Measurements from ENCODE around the gene C1QTNF4. TPM values are rescaled to one million over a fixed set of nuclear protein-coding genes. Genes with fewer than 3 reads are reported as not detected.
"Not testable (repeated sequence)": the region's sequence is repeated elsewhere in the genome, so short reads cannot be mapped to it uniquely, and the experiment has no call there.

Gene C1QTNF4
- total RNA-seq, 2 experiments from 2014 or later, result 0.14 TPM; not detected in 1

GRCh38 chr11:47551086-47551485 is 43.1 kb downstream of the C1QTNF4 start:
- H3K9me3 Mint-ChIP-seq (ENCODE audit: low read depth), result no peaks in the 10 kb centered on the region
- peak overlapping the region; percentile 96 for H3K4me3 Mint-ChIP-seq
- POLR2A ChIA-PET, result interaction anchor here (0.8 to 1.7 kb wide), 3 partner anchors 11 to 27 kb away, joined by 3 to 6 read pairs (median 4); partner anchors contain the start of gene KBTBD4
- H3K27ac Mint-ChIP-seq, result peak overlapping the region; percentile 94
- CTCF ChIA-PET, result interaction anchor here (0.6 to 7.0 kb wide), 10 partner anchors 8 to 60 kb away, joined by 3 to 47 read pairs (median 6); partner anchors contain the start of genes KBTBD4, NDUFS3 and PTPMT1
- ATAC-seq (no peak), DNase-seq (no peak)
- no peaks in the 10 kb centered on the region for H3K27me3 Mint-ChIP-seq
- intact Hi-C loops (cut with DNase I, micrococcal nuclease), result loop anchor here in 1 of 2 experiments (5.0 kb wide), 1 partner anchor 934 kb away; the partner anchor contains the start of genes ATG13 and HARBI1
- H3K4me1 Mint-ChIP-seq, result peaks cover 48% of the 10 kb centered on the region
- H3K36me3 Mint-ChIP-seq (ENCODE audit: low read depth), result peaks cover 36% of the 10 kb centered on the region

- POLR2A ChIA-PET, result interaction anchor here (0.8 to 1.5 kb wide), 2 partner anchors 10 to 27 kb away, joined by 3 to 4 read pairs; partner anchors contain the start of gene KBTBD4
- peak overlapping the region; percentile 94 for H3K27ac Mint-ChIP-seq
- intact Hi-C loops (cut with DNase I, micrococcal nuclease), result loop anchor here in 1 of 2 experiments (5.0 kb wide), 1 partner anchor 933 kb away; the partner anchor contains the start of genes ATG13 and HARBI1
- CTCF ChIA-PET, result interaction anchor here (1.9 to 7.0 kb wide), 3 partner anchors 10 to 41 kb away, joined by 6 to 47 read pairs (median 17); partner anchors contain the start of gene PTPMT1
- peak overlapping the region; percentile 96 for H3K4me3 Mint-ChIP-seq
- peaks cover 36% of the 10 kb centered on the region for H3K36me3 Mint-ChIP-seq (ENCODE audit: low read depth)
- DNase-seq (no peak), ATAC-seq (no peak)
- H3K27me3 Mint-ChIP-seq, result no peaks in the 10 kb centered on the region
- H3K9me3 Mint-ChIP-seq (ENCODE audit: low read depth), result no peaks in the 10 kb centered on the region
- H3K4me1 Mint-ChIP-seq, result peaks cover 48% of the 10 kb centered on the region
Measured at GRCh38 chr11:47550288-47551047, 43.7 kb downstream of the C1QTNF4 start.

GRCh38 chr11:47546274-47546673 is 47.9 kb downstream of the C1QTNF4 start:
- DNase-seq; intact Hi-C loops (cut with DNase I, micrococcal nuclease); ATAC-seq; H3K4me3 Mint-ChIP-seq; H3K27me3 Mint-ChIP-seq; H3K9me3 Mint-ChIP-seq (ENCODE audit: low read depth); H3K27ac Mint-ChIP-seq: not testable (repeated sequence)
- H3K36me3 Mint-ChIP-seq (ENCODE audit: low read depth), result peaks cover 32% of the 10 kb centered on the region
- ChIA-PET CTCF (interaction anchor here (1.3 kb wide), 1 partner anchor 28 kb away, joined by 3 read pairs; no protein-coding TSS in a partner anchor), POLR2A (interaction anchor here (1.2 kb wide), 1 partner anchor 23 kb away, joined by 4 read pairs; no protein-coding TSS in a partner anchor)
- peaks cover 75% of the 10 kb centered on the region for H3K4me1 Mint-ChIP-seq

DNA sequence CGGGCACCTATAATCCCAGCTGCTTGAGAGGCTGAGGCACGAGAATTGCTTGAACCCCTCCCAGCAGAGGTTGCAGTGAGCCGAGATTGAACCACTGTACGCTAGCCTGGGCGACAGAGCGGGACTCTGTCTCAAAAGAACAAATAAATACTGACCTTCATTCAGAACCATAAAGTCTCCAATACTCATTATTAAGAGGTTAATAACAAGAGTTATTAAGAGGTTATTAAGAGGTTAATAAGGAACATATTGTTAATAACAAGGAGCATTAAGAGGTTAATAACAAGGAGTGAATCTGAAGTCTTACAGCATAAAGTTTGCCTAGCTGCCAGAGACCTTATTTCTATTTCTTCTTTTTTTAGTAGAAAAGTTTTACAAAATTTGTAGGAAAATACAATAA is 48.9 kb downstream of the C1QTNF4 start:
- POLR2A ChIA-PET, result no interaction called here
- DNase-seq (no peak), ATAC-seq (no peak)
- intact Hi-C loops (cut with DNase I, micrococcal nuclease), result no loop called here
- peaks cover 32% of the 10 kb centered on the region for H3K36me3 Mint-ChIP-seq (ENCODE audit: low read depth)
- H3K27me3 Mint-ChIP-seq, result no peaks in the 10 kb centered on the region
- CTCF ChIA-PET, result interaction anchor here (0.6 to 3.9 kb wide), 4 partner anchors 7 to 54 kb away, joined by 3 to 16 read pairs (median 3); partner anchors contain the start of gene CELF1
- no peaks in the 10 kb centered on the region for H3K9me3 Mint-ChIP-seq (ENCODE audit: low read depth)
- H3K4me3 Mint-ChIP-seq, result no peak overlapping the region
- H3K27ac Mint-ChIP-seq, result no peak overlapping the region
- H3K4me1 Mint-ChIP-seq, result peaks cover 75% of the 10 kb centered on the region

GRCh38 chr11:47541070-47541469 is 53.1 kb downstream of the C1QTNF4 start:
- Mint-ChIP-seq H3K4me1 (peaks cover 73% of the 10 kb centered on the region), H3K4me3 (peak overlapping the region; percentile 51), H3K27ac (peak overlapping the region; percentile 83), H3K36me3 (ENCODE audit: low read depth) (peaks cover 30% of the 10 kb centered on the region), H3K9me3 (ENCODE audit: low read depth) (no peaks in the 10 kb centered on the region), H3K27me3 (no peaks in the 10 kb centered on the region)
- ChIA-PET POLR2A (interaction anchor here (0.6 to 2.1 kb wide), 6 partner anchors 11 to 76 kb away, joined by 3 to 10 read pairs (median 6); no protein-coding TSS in a partner anchor), CTCF (interaction anchor here (0.9 to 3.6 kb wide), 7 partner anchors 9 to 37 kb away, joined by 3 to 20 read pairs (median 4); partner anchors contain the start of gene CELF1)
- DNase-seq, result no peak
- intact Hi-C loops (cut with DNase I, micrococcal nuclease), result loop anchor here in 1 of 2 experiments (2.0 kb wide), 2 partner anchors 16 to 26 kb away; no protein-coding TSS in a partner anchor
- ATAC-seq, result peak; percentile 25

- POLR2A ChIA-PET, result interaction anchor here (1.0 to 2.1 kb wide), 7 partner anchors 8 to 30 kb away, joined by 3 to 10 read pairs (median 6); no protein-coding TSS in a partner anchor
- Mint-ChIP-seq H3K27me3 (no peaks in the 10 kb centered on the region), H3K27ac (peak overlapping the region; percentile 83), H3K36me3 (ENCODE audit: low read depth) (peaks cover 37% of the 10 kb centered on the region), H3K4me1 (peaks cover 76% of the 10 kb centered on the region), H3K9me3 (ENCODE audit: low read depth) (no peaks in the 10 kb centered on the region), H3K4me3 (peak overlapping the region; percentile 51)
- no peak for ATAC-seq
- CTCF ChIA-PET, result interaction anchor here (0.5 to 3.6 kb wide), 12 partner anchors 8 to 568 kb away, joined by 3 to 20 read pairs (median 4); partner anchors contain the start of gene CELF1
- no peak for DNase-seq
- intact Hi-C loops (cut with DNase I, micrococcal nuclease), result loop anchor here (1.0 to 2.0 kb wide), 3 partner anchors 15 to 25 kb away; no protein-coding TSS in a partner anchor
Measured at GRCh38 chr11:47539681-47540039, 54.6 kb downstream of the C1QTNF4 start.

Other genes with a start within 250 kb of the C1QTNF4 start
- not detected for gene MYBPC3, start 241.7 kb downstream of the C1QTNF4 start, total RNA-seq
- gene SPI1, start 215.9 kb downstream of the C1QTNF4 start, total RNA-seq, result under 1 TPM; 0.11 to 0.30 TPM
- gene SLC39A13, start 185.8 kb downstream of the C1QTNF4 start, total RNA-seq, result 10 to 100 TPM in 1 of 2 experiments, 1 to 10 TPM in 1; 8.6 to 10.7 TPM
- gene PSMC3, start 168.0 kb downstream of the C1QTNF4 start, total RNA-seq, result 100 to 1,000 TPM; 147 to 167 TPM
- gene RAPSN, start 145.3 kb downstream of the C1QTNF4 start, total RNA-seq, result under 1 TPM in 1 of 2 experiments, not detected in 1; 0.21 TPM
- gene CELF1, start 41.3 kb downstream of the C1QTNF4 start, total RNA-seq, result 100 to 1,000 TPM; 132 to 143 TPM
- 10 to 100 TPM; 35.6 to 41.5 TPM for gene PTPMT1, start 28.8 kb downstream of the C1QTNF4 start, total RNA-seq
- gene KBTBD4, start 15.4 kb downstream of the C1QTNF4 start, total RNA-seq, result 10 to 100 TPM; 11.9 to 18.4 TPM
- 100 to 1,000 TPM in 1 of 2 experiments, 10 to 100 TPM in 1; 96.9 to 108 TPM for gene NDUFS3, start 15.3 kb downstream of the C1QTNF4 start, total RNA-seq
- gene FAM180B, start 7.7 kb downstream of the C1QTNF4 start, total RNA-seq, result under 1 TPM in 1 of 2 experiments, not detected in 1; 0.11 TPM
- 100 to 1,000 TPM in 1 of 2 experiments, 10 to 100 TPM in 1; 94.8 to 138 TPM for gene MTCH2, start 48.1 kb upstream of the C1QTNF4 start, total RNA-seq
- 1 to 10 TPM; 3.5 to 5.6 TPM for gene AGBL2, start 121.0 kb upstream of the C1QTNF4 start, total RNA-seq
- gene FNBP4, start 172.9 kb upstream of the C1QTNF4 start, total RNA-seq, result 100 to 1,000 TPM; 117 to 135 TPM

All from activated CD4-positive, alpha-beta T cell treated with anti-CD3 and anti-CD28 coated beads for 36 hours (primary cell).